ENCODE data around the gene ING2.
"Not testable (repeated sequence)": the region's sequence is repeated elsewhere in the genome, so short reads cannot be mapped to it uniquely, and the experiment has no call there.

Gene ING2, protein sequence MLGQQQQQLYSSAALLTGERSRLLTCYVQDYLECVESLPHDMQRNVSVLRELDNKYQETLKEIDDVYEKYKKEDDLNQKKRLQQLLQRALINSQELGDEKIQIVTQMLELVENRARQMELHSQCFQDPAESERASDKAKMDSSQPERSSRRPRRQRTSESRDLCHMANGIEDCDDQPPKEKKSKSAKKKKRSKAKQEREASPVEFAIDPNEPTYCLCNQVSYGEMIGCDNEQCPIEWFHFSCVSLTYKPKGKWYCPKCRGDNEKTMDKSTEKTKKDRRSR

DNA sequence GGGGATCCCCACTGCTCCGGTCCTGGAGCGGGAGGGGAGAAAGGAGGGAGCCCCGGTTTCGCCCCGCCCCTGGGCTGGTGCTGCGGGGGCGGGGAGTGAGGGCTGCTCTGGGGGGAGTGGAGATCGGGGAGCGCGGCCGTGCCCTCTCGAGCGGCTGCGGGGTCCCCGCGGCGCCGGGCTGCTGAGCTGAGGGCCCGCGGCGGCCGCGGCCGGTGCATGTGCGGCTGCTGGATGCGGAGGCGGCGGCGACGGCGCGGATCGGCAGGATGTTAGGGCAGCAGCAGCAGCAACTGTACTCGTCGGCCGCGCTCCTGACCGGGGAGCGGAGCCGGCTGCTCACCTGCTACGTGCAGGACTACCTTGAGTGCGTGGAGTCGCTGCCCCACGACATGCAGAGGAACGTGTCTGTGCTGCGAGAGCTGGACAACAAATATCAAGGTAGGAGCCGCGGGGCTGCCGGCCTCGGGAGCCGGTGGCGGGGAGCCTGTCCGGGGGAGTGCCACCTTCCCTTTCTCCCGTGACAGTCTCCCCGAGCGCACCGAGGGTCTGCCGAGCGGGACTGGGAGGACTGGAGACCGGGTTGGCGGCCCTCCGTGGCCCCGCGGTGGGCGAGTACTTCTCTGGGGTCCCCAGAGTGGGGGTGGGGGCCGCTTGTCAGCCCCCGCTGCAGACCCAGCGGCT lies at the start of gene ING2:
ING2 (plus strand) TSS at position 129 of the 681 bp plus-strand sequence; CDS start at position 267, 138 bp downstream.
- in situ Hi-C loops (cut with HindIII; ENCODE audit: low pct_ligation_motif_present, low pct_unique_long_range_greater_than_20kb, low sequenced_read_pairs) = no loop called here
- DNase-seq = peak; percentile 75

GRCh38 chr4:183455431-183456195 lies 49.2 kb upstream of the ING2 start:
- in situ Hi-C loops (cut with HindIII; ENCODE audit: low pct_ligation_motif_present, low pct_unique_long_range_greater_than_20kb, low sequenced_read_pairs) = no loop called here

GRCh38 chr4:183458005-183458404 lies 46.9 kb upstream of the ING2 start:
- no peak for DNase-seq
- in situ Hi-C loops (cut with HindIII; ENCODE audit: low pct_ligation_motif_present, low pct_unique_long_range_greater_than_20kb, low sequenced_read_pairs) = no loop called here

More at GRCh38 chr4:183455431-183456195, 49.2 kb upstream of the ING2 start:
- DNase-seq = no peak

GRCh38 chr4:183463903-183464619 lies 40.8 kb upstream of the ING2 start:
- DNase-seq; in situ Hi-C loops (cut with HindIII; ENCODE audit: low pct_ligation_motif_present, low pct_unique_long_range_greater_than_20kb, low sequenced_read_pairs): not testable (repeated sequence)

DNA sequence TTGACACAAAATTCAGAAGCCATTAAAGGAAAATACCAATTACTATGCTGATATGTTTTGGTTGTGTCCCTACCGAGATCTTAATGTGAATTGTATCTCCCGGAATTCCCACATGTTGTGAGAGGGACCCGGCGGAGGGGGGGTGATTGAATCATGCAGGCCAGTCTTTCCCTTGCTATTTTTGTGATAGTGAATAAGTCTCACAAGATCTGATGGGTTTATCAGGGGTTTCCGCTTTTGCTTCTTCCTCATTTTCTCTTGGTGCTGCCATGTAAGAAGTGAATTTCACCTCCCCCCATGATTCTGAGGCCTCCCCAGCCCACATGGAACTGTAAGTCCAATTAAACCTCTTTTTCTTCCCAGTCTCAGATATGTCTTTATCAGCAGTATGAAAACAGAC lies 39.0 kb upstream of the ING2 start:
- in situ Hi-C loops (cut with HindIII; ENCODE audit: low pct_ligation_motif_present, low pct_unique_long_range_greater_than_20kb, low sequenced_read_pairs); DNase-seq: not testable (repeated sequence)

DNA sequence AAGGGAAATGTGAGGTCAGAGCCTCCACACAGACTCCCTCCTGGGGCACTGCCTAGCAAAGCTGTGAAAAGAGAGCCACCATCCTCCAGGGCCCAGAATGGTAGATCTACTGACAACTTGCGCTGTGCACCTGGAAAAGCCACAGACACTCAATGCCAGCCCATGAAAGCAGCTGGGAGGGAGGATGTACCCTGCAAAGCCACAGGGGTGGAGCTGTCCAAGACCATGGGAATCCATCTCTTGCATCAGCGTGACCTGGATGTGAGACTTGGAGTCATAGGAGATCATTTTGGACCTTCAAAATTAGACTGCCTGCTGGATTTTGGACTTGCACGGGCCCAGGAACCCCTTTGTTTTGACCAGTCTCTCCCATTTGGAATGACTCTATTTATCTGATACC lies 37.6 kb upstream of the ING2 start:
- in situ Hi-C loops (cut with HindIII; ENCODE audit: low pct_ligation_motif_present, low pct_unique_long_range_greater_than_20kb, low sequenced_read_pairs) = no loop called here
- DNase-seq = no peak

- in situ Hi-C loops (cut with HindIII; ENCODE audit: low pct_ligation_motif_present, low pct_unique_long_range_greater_than_20kb, low sequenced_read_pairs) = no loop called here
- DNase-seq = no peak
Measured at GRCh38 chr4:183468210-183469095, 36.4 kb upstream of the ING2 start.

DNA sequence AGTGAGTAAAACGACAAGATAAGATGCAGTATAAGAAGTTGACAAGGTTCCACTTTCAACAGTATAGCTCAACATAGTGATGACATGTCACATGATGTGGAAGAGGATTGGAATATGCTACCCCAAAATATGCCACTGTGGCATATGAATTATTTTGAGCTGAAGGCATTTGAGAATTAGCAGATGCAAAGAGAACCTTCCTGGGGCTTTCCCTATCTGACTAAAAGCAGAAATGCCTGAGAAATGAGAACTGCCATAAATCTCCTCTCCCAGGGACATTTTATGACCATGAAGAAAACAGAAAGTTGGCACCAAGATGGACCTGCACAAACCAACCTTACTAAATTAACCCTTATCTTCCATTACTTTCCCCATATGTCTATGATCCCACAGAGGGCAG lies 35.6 kb upstream of the ING2 start:
- in situ Hi-C loops (cut with HindIII; ENCODE audit: low pct_ligation_motif_present, low pct_unique_long_range_greater_than_20kb, low sequenced_read_pairs) = no loop called here
- DNase-seq = no peak

DNA sequence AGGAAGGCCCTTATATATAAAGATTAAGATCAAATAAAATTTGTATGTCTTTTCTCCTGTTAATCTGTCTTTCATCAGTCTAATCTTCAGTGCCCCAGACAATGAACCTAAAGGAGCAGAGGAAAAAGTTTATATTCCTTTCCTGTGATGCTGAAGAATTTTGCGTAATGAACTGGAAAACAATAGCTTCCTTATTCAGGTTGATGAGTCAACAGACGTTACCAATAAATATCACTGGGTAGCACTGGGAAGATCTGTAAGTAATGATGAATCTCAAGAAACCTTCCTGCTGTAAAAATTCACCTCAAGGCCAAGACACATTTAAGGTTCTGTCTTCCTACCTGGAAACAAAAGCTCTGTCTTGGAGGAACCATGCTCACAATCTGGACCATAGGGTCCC lies 34.9 kb upstream of the ING2 start:
- DNase-seq = no peak
- in situ Hi-C loops (cut with HindIII; ENCODE audit: low pct_ligation_motif_present, low pct_unique_long_range_greater_than_20kb, low sequenced_read_pairs) = no loop called here

- DNase-seq = no peak
- in situ Hi-C loops (cut with HindIII; ENCODE audit: low pct_ligation_motif_present, low pct_unique_long_range_greater_than_20kb, low sequenced_read_pairs) = no loop called here
Measured at GRCh38 chr4:183470821-183471220, 34.0 kb upstream of the ING2 start.

GRCh38 chr4:183471946-183472708 lies 32.7 kb upstream of the ING2 start:
- in situ Hi-C loops (cut with HindIII; ENCODE audit: low pct_ligation_motif_present, low pct_unique_long_range_greater_than_20kb, low sequenced_read_pairs) = no loop called here
- DNase-seq = peak; percentile 73

DNA sequence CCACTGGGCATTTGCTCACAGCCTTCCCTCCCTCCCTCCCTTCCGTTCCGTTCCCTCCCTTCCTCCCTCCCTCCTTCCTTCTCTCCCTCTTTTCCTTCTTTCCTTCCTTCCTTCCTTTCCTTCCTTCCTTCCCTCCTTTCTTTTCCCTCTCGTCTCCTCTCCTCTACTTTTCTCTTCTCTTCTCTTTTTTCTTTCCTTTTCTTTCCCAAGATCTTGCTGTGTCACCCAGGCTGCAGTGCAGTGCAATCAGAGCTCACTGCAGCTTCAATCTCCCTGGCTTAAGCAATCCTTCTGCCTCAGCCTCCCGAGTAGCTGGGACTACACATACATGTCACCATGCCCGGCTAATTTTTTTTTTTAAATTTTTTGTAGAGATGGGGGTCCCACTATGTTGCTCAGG lies 26.7 kb upstream of the ING2 start:
- in situ Hi-C loops (cut with HindIII; ENCODE audit: low pct_ligation_motif_present, low pct_unique_long_range_greater_than_20kb, low sequenced_read_pairs) = no loop called here
- no peak for DNase-seq

DNA sequence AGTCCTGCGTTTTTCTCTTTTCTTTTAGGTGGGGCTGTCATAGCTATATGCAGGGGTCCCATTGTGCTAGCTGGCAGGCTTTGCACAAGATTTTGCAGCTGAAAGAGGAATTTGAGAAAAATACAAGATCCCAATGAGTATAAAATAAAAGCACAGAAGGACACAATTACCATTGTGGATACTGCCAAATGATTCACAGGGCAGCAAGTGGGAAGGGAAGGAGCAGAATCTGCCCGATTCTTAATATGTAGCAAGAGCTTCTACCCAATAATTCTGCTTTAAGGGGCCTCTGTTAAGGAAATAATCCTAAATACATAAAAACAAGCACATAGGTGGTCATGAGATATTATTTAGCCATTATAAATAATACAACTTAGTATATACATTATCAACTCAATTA lies 25.9 kb upstream of the ING2 start:
- in situ Hi-C loops (cut with HindIII; ENCODE audit: low pct_ligation_motif_present, low pct_unique_long_range_greater_than_20kb, low sequenced_read_pairs) = no loop called here

GRCh38 chr4:183482515-183483095 lies 22.3 kb upstream of the ING2 start:
- DNase-seq; in situ Hi-C loops (cut with HindIII; ENCODE audit: low pct_ligation_motif_present, low pct_unique_long_range_greater_than_20kb, low sequenced_read_pairs): not testable (repeated sequence)

More for the DNA sequence above, 25.9 kb upstream of the ING2 start:
- no peak for DNase-seq

GRCh38 chr4:183483997-183484396 lies 20.9 kb upstream of the ING2 start:
- in situ Hi-C loops (cut with HindIII; ENCODE audit: low pct_ligation_motif_present, low pct_unique_long_range_greater_than_20kb, low sequenced_read_pairs) = no loop called here

GRCh38 chr4:183485411-183486160 lies 19.3 kb upstream of the ING2 start:
- in situ Hi-C loops (cut with HindIII; ENCODE audit: low pct_ligation_motif_present, low pct_unique_long_range_greater_than_20kb, low sequenced_read_pairs) = no loop called here
- DNase-seq = no peak

More at GRCh38 chr4:183483997-183484396, 20.9 kb upstream of the ING2 start:
- no peak for DNase-seq
